Body of pancreas (tissue), 4 donors: ENCODE results near the gene STXBP1. TPM values are rescaled to one million over a fixed set of nuclear protein-coding genes. Genes with fewer than 3 reads are reported as not detected.

Source experiments
- ATAC-seq: fragments of 150-250 bp; one replicate; pipeline ENCODE4 v1.9.1; 2016
- DNase-seq, 4 donors: peaks; one replicate each; pipeline ENCODE4 v3.0.0-alpha.2; 2019
- H3K27ac ChIP-seq, 4 donors: fragments of 200-600 bp; sonication (generic); 1 replicate in 3 of 4; 2 replicates in 1 of 4; pipeline versions ENCODE4 v1.5.1 to v1.6.1; 2016 to 2019; ENCODE audit warnings: mild to moderate bottlenecking in 1 of 4, mixed read lengths in 1 of 4, moderate library complexity in 1 of 4
- H3K27me3 ChIP-seq, 2 donors: fragments of 200-600 bp; sonication (generic); one replicate each; pipeline ENCODE4 v1.6.0; 2016; ENCODE audit warnings: mild to moderate bottlenecking in 1 of 2
- H3K36me3 ChIP-seq, 2 donors: fragments of 200-600 bp; sonication (generic); replicated peaks in 1 of 2; 2 replicates each; pipeline ENCODE4 v1.5.1; 2016; ENCODE audit warnings: low read depth in 2 of 2; ENCODE audit not compliant: insufficient read depth in 1 of 2
- H3K4me1 ChIP-seq: fragments of 200-600 bp; sonication (generic); one replicate; pipeline ENCODE4 v1.6.0; 2016
- H3K4me3 ChIP-seq, 2 donors: fragments of 200-600 bp; sonication (generic); 1 replicate in 1 of 2; 2 replicates in 1 of 2; pipeline ENCODE4 v1.5.1; 2016 to 2019
- H3K9me3 ChIP-seq, 3 donors: fragments of 200-600 bp; sonication (generic); 1 replicate in 2 of 3; 2 replicates in 1 of 3; pipeline ENCODE4 v1.5.1; 2016
- CTCF ChIP-seq, 7 experiments: fragments of 450-650 bp in 4 of 7; fragments of 200-600 bp in 3 of 7; sonication (generic) in 3 of 7; IDR thresholded peaks; one replicate each; pipeline ENCODE4 v1.5.1; 2016 to 2019; ENCODE audit warnings: antibody characterized with exemption in 7 of 7
- POLR2A ChIP-seq, 3 donors: fragments of 450-650 bp; IDR thresholded peaks; one replicate each; pipeline ENCODE4 v1.6.1; 2016; ENCODE audit warnings: antibody characterized with exemption in 3 of 3, mild to moderate bottlenecking in 2 of 3
- WGBS, 2 donors: methylation state at CpG; one replicate each; pipeline ENCODE4 v1.1.5; 2017; 5-methylcytosine and 5-hydroxymethylcytosine counted together
- intact Hi-C: fragments of 100-400 bp; cut with DNase I; formaldehyde crosslinking; loops from one replicate; pipeline ENCODE4 v1.15.1; 2023
- total RNA-seq, 2 donors: library from RNA; depleted of rRNA; stranded (reverse); fragments of >200 nt; gene quantifications; one replicate each; pipeline ENCODE4 v1.1.0, GENCODE V29; 2016

Gene STXBP1
- total RNA-seq, 2 donors from 2014 or later, result 34.5 to 39.9 TPM

- H3K4me1 ChIP-seq, result peaks cover 30% of the 10 kb centered on the region
- no peaks in the 10 kb centered on the region for H3K9me3 ChIP-seq
- TF ChIP-seq CTCF (IDR thresholded peaks at IDR 0.05) (no peak), POLR2A (IDR thresholded peaks at IDR 0.05) (no peak)
- DNase-seq (no peak), ATAC-seq (no peak)
- 91 to 94% methylated on average over 2 of the region's 2 CpGs for WGBS, 2 donors
- H3K36me3 ChIP-seq, result no peaks in the 10 kb centered on the region
- no peaks in the 10 kb centered on the region for H3K27me3 ChIP-seq
- intact Hi-C loops, result no loop called here
- H3K4me3 ChIP-seq, result no peak overlapping the region
- peak overlapping the region; percentile 75 to 89 (median 87) for H3K27ac ChIP-seq
Measured at GRCh38 chr9:127700140-127700539, 88.1 kb downstream of the STXBP1 start.

GRCh38 chr9:127700594-127701255, 88.6 kb downstream of the STXBP1 start:
- Histone ChIP-seq H3K27ac (peak overlapping the region; percentile 50 to 89 (median 87)), H3K4me3 (no peak overlapping the region), H3K9me3 (no peaks in the 10 kb centered on the region), H3K36me3 (no peaks in the 10 kb centered on the region), H3K27me3 (no peaks in the 10 kb centered on the region), H3K4me1 (peaks cover 36% of the 10 kb centered on the region)
- DNase-seq, result peak; percentile 58 to 81 (median 72)
- WGBS, 2 donors, result 34 to 40% methylated on average over 5 of the region's 5 CpGs
- TF ChIP-seq CTCF (IDR thresholded peaks at IDR 0.05) (no peak), POLR2A (IDR thresholded peaks at IDR 0.05) (peak in 2 of 3 donors; percentile 16 to 20)
- ATAC-seq, result peak; percentile 69
- intact Hi-C loops, result no loop called here

- TF ChIP-seq CTCF (IDR thresholded peaks at IDR 0.05) (no peak), POLR2A (IDR thresholded peaks at IDR 0.05) (no peak)
- Histone ChIP-seq H3K27ac (no peak overlapping the region), H3K27me3 (no peaks in the 10 kb centered on the region), H3K36me3 (no peaks in the 10 kb centered on the region), H3K4me1 (peaks cover 50% of the 10 kb centered on the region), H3K4me3 (no peak overlapping the region), H3K9me3 (no peaks in the 10 kb centered on the region)
- intact Hi-C loops, result no loop called here
- DNase-seq, result no peak
- no peak for ATAC-seq
- 75 to 82% methylated on average over 5 to 9 of the region's 9 CpGs for WGBS, 2 donors
Measured at GRCh38 chr9:127703289-127703946, 91.3 kb downstream of the STXBP1 start.

- no peaks in the 10 kb centered on the region for H3K27me3 ChIP-seq
- DNase-seq (peak; percentile 56 to 89 (median 72)), ATAC-seq (no peak)
- TF ChIP-seq CTCF (IDR thresholded peaks at IDR 0.05), result no peak
- H3K9me3 ChIP-seq, result no peaks in the 10 kb centered on the region
- H3K36me3 ChIP-seq, result no peaks in the 10 kb centered on the region
- 69 to 75% methylated on average over 5 to 12 of the region's 12 CpGs for WGBS, 2 donors
- peaks cover 33% of the 10 kb centered on the region for H3K4me1 ChIP-seq
- H3K4me3 ChIP-seq, result no peak overlapping the region
- intact Hi-C loops, result no loop called here
- H3K27ac ChIP-seq, result no peak overlapping the region
Measured at GRCh38 chr9:127705577-127706379, 93.7 kb downstream of the STXBP1 start.
